TTC549 (cell line): Measurements from ENCODE around the gene TSC2.

Source experiments
- FAIRE-seq: peaks from 2 replicates; lab custom pipeline; 2012; peaks lifted over from hg19 to GRCh38; lab: Jason Lieb, UNC

TSC2 gene

GRCh38 chr16:2043667-2044451 is 3.9 kb upstream of the TSC2 start:
- no peak for FAIRE-seq

GRCh38 chr16:2044541-2044940 is 3.2 kb upstream of the TSC2 start:
- FAIRE-seq, result no peak

- no peak for FAIRE-seq
Observed at GRCh38 chr16:2045965-2046892, 1.6 kb upstream of the TSC2 start.

- no peak for FAIRE-seq
Observed at GRCh38 chr16:2046893-2047329, 874 bp upstream of the TSC2 start.

GRCh38 chr16:2048116-2048543 is 345 bp downstream of the TSC2 start:
- no peak for FAIRE-seq

- FAIRE-seq, result no peak
Observed at GRCh38 chr16:2053211-2053610, 5.4 kb downstream of the TSC2 start.

GRCh38 chr16:2053897-2054296 is 6.1 kb downstream of the TSC2 start:
- FAIRE-seq, result no peak

- no peak for FAIRE-seq
Observed at GRCh38 chr16:2054543-2055245, 6.9 kb downstream of the TSC2 start.

GRCh38 chr16:2056077-2056476 is 8.3 kb downstream of the TSC2 start:
- no peak for FAIRE-seq

- no peak for FAIRE-seq
Observed at GRCh38 chr16:2056681-2057407, 9.1 kb downstream of the TSC2 start.

GRCh38 chr16:2057438-2057837 is 9.7 kb downstream of the TSC2 start:
- FAIRE-seq, result no peak

GRCh38 chr16:2058420-2058819 is 10.6 kb downstream of the TSC2 start:
- FAIRE-seq, result no peak

- FAIRE-seq, result no peak
Observed at GRCh38 chr16:2058872-2059271, 11.1 kb downstream of the TSC2 start.

- no peak for FAIRE-seq
Observed at GRCh38 chr16:2060346-2060745, 12.6 kb downstream of the TSC2 start.

GRCh38 chr16:2061023-2061422 is 13.2 kb downstream of the TSC2 start:
- no peak for FAIRE-seq

GRCh38 chr16:2061526-2061925 is 13.7 kb downstream of the TSC2 start:
- FAIRE-seq, result no peak

GRCh38 chr16:2062801-2063200 is 15.0 kb downstream of the TSC2 start:
- FAIRE-seq, result no peak

GRCh38 chr16:2063861-2064260 is 16.1 kb downstream of the TSC2 start:
- FAIRE-seq, result no peak

GRCh38 chr16:2064368-2064945 is 16.7 kb downstream of the TSC2 start:
- no peak for FAIRE-seq

- FAIRE-seq, result no peak
Observed at GRCh38 chr16:2066139-2066538, 18.4 kb downstream of the TSC2 start.
